NCI-H345 treated with DMSO at 0.1 percent for 48 hours (cell line): Measurements from ENCODE around the gene HADHB.
"Not testable (repeated sequence)": the region's sequence is repeated elsewhere in the genome, so short reads cannot be mapped to it uniquely, and the experiment has no call there.

Experiments used
- DNase-seq: peaks from one replicate; lab custom pipeline; 2025; ENCODE audit not compliant: unreplicated experiment; lab: John Stamatoyannopoulos, UW

HADHB gene

DNA sequence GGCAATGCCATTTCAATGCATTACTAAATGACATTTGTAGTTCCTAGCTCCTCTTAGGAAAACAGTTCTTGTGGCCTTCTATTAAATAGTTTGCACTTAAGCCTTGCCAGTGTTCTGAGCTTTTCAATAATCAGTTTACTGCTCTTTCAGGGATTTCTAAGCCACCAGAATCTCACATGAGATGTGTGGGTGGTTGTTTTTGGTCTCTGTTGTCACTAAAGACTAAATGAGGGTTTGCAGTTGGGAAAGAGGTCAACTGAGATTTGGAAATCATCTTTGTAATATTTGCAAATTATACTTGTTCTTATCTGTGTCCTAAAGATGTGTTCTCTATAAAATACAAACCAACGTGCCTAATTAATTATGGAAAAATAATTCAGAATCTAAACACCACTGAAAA is 45.3 kb downstream of the HADHB start:
- DNase-seq = no peak

DNA sequence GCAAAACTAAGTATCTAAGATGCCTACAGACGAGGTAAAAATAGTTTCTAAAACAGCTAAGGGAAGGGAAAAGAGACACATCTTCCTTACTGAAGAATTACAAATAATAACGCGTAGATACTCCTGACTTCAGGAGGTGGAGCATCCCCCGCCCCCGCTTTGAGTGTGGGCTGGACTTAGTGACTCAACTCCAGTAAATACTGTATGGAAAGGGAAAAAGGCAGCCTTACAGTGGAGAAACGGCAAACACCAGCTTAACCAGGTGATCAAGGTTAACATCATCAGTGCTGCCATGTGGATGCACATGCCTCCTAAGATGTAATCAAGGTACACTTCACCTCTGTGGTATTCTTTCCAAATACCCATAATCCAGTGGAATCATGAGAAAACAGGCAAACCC is 47.9 kb downstream of the HADHB start:
- no peak for DNase-seq

DNA sequence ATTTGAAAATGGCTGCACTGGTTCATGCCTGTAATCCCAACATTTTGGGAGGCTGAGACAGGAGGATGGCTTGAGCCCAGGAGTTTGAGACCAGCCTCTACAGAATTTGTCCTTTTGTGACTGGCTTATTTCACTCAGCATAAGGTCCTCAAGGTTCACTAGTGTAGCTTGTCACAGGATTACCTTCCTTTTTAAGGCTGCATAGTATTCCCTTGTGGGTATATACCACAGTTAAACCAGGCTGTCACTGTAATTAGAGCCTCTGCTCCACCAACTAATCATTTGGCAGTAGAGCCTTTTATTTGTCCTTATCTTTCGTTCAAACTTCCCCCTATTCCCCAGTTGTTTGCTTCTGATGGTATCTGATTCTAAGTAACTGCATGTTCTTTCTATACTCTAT is 50.8 kb downstream of the HADHB start:
- no peak for DNase-seq

DNA sequence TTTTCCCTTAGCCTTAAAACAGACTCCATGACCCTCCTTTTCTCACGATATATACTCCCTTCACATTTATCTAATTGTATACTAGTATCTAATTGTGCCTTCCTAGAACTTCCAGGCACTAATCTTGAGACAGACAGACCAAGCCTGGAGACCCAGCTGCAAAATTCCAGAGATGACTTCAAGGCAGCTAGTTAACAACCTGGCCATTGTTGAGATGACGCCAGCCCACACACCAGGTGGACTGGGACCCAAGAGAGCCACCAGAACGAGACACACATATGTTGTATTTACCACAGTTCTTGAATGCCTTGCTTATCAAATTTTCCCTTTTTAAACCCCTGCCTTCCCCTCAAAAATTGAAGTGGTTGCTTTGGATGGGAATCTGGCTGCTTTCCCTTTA is 52.3 kb downstream of the HADHB start:
- DNase-seq = no peak

DNA sequence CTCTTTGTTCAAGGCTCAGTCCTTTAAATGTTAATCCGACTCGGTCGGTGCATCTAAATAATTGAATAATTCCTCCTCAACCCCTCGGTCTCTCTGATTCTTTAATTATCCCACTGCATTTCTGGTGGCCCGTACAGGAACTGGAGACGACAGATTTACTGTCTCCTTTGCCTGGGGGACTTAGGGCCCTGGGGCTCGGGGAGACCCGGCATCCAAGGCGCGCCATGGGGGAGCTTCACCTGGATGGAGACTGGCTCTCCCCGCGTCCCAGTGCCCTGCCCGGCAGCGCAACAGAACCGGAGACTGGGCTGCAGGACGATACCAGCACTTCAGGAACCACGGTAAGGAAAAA is 53.5 kb downstream of the HADHB start:
- no peak for DNase-seq

GRCh38 chr2:26298638-26299393 is 54.1 kb downstream of the HADHB start:
- DNase-seq = no peak

DNA sequence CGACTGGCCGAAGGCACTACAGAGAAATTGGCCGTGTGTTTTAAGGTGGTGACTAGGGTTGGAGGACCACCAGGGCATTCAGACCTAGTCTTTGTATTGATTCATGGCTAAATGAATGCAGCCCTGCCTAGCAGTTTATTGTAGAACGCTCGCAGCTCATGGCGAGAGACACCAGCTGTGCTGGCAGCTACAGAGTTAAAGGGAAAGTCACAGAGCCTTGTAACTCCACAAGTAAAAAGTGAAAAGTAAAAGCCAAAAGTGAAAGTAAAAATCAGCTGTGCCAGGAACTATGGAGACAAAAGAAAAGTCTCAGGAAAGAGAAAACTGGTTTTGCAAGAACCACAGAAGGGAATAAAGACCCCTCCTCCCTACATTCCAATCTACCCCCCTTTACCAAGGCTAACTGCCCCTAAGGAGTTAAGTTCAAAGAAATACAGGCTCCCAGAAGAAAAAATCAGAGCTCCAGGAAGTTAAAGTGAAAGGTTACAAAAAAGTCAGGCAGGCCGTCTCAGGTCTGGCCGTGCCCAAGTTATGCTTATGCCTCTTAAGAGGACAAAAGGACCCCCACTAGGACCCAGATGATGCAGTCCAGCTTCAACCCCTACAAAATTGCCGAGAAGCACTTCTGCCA is 54.8 kb downstream of the HADHB start:
- no peak for DNase-seq

DNA sequence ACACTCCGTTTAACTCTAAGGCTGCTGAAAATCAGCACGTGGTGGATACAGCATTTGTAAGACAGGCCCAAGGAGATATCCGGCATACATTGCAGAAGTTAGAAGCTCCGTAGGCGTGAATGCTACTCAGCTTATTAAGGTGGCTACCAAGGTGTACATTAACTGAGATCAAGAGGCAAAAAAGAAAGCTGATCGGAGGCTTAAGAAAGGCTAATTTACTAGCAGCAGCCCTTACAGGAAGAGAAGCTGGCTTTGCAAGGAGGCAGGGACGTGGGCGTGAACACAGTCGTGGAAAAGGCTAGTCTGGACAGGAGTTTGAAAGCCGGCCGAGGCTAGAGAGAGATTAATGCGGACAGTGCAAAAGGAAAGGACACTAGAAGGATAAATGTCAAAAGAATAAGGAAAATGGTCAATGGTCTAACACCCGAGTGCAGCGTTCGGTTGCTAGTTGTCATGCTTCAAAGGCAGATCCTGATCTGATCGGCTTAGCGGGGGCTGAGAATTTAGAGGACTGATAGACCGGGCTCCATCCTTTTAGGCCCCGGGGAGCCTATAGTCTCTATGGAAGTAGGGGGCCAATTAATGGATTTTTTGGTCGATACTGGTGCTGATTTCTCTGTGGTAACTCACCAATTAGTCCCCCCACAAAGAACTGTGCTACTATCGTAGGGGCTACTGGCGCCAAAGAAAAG is 55.6 kb downstream of the HADHB start:
- no peak for DNase-seq

DNA sequence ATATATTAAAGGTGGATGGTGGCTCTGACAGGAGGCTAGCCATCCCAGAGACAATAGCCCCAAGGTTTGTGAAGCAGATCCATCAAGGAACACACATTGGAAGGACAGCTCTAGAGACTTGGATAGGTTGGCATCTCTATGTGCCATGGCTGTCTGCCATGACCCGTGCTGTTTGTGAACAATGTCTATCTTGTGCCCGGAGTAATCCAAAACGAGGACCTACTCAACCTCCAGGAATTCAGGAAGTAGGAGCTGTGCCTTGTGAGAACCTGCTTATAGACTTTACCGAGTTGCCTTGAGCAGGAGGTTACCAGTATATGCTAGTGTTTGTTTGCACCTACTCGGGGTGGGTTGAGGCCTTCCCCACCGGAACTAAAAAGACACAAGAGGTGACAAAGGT is 58.1 kb downstream of the HADHB start:
- DNase-seq = no peak

GRCh38 chr2:26305094-26305493 is 60.4 kb downstream of the HADHB start:
- DNase-seq = not testable (repeated sequence)

- no peak for DNase-seq
These were observed 60.8 kb downstream of the HADHB start for GRCh38 chr2:26305540-26305939.

DNA sequence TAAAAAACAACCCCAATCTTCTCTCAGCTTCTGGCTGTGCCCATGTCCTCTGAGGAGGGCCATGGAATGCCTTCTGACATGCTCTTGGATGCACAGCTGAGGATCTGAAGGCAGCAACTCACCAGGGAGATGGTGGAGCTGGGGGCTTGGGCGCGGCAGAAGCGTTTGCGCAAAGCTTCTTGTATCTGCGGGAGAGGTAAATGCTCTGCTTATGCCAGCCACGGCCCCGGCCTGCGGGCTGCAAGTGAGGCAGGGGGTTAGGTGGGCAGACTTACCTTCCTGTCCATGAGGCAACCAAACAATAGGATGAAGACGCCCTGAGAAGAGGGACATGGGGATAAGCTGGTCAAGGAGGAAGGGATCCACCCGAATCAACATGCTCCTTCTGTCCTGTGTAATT is 65.2 kb downstream of the HADHB start:
- DNase-seq = no peak

DNA sequence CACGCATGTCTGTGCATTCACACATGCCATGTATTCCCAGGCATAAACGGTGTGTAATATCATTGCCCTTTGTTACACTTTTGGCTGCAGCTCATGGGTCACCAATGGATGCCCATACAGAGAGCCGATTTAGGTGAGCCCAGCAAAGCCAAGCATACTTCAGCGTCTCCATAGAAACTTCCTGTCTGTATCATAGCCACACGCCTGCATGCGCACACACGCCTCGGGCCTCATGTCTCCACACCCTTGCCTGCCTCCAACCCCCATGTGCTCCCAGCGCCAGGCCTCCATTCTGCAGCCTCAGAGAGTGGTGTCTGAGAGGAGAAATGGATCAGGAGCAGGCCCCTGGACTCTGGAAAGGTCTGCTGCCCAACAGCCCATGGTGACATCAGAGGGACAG is 67.7 kb downstream of the HADHB start:
- no peak for DNase-seq

DNA sequence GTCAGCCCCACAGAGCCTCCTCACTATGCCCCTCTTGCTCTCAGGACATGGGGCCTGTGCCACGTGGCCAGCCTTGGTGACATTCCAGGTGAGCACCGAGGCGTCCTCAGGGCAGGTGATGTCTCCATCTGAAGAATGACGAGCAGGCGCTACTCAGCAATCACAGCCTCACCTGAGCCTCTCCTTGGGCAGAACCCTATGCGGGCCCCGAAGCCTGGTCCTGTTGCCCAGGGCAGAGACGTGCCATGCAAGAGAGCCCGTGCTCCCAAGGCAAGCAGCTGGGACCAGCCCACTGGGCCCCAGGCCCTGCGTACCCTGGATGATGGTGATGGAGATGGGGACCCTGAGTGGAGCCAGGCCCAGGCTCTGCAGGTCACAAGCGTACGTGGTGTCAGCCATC is 68.7 kb downstream of the HADHB start:
- no peak for DNase-seq

DNA sequence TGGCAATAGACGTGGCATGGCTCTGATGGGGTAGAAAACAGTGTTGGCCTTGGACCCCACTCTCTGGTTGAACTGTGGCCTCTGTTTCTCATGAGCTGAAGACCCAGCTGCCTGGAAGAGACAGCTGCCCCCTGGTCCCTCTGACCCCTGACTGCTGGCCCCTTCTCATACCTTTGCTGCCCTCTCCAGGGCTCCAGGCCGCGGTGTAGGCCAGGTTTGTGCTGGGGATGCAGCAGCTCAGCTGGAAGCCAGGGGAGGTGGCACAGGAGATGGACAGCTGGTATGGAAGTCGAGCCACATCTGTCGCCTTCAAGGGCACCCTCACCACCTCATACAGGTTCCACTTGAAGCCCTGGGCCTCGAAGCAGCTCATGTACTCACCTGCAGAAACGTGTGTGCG is 69.5 kb downstream of the HADHB start:
- DNase-seq = no peak

DNA sequence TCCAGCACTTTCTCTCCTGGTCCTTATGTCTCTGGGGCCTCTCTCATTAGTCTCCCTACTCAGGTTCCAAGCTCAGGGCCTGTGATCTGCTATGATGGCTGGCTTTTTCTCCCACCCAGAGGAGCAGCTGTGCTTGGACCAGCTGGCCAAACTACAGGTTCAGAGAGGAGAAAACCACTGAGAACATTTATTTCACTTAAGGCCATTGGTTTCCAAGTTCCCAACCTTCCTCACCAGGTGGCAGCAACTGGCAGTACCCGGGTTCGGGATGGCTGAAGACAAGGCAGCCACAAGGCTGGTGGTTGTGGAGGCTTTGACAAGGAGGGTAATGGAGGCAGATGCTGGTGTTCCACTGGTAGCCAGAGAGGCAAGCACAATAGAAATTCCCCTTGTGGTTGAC is 71.3 kb downstream of the HADHB start:
- no peak for DNase-seq

- no peak for DNase-seq
These were observed 72.1 kb downstream of the HADHB start for GRCh38 chr2:26316845-26317244.

GRCh38 chr2:26317377-26318105 is 72.8 kb downstream of the HADHB start:
- no peak for DNase-seq

DNA sequence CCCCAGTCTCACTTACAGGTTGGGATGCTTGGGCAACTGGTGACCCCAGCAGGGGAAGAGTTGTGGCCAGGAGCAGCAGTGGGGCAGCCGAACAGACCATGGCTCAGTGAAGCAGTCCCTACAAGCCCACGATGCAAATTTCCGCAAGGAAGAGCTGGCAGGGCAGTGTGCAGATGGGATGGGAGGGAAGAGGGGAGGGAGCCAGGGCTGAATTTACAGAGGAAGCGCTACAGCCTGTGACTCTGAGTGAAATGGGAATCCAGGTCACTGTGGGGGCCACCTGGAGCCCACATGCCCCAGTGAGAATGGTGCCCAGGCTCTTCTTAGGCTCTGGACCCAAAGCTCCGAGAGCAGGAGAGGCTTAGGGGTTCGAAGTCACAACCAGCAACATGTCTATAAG is 74.2 kb downstream of the HADHB start:
- no peak for DNase-seq

DNA sequence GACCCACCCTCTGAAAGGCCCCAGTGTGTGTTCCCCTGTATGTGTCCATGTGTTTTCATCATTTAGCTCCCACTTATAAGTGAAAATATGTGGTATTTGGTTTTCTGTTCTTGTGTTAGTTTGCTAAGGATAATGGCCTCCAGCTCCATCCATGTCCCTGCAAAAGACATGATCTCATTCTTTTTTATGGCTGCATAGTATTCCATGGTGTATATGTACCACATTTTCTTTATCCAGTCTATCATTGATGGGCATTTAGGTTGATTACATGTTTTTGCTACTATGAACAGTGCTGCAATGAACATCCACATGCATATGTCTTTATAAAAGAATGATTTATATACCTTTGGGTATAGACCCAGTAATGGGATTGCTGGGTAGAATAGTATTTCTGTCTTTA is 79.7 kb downstream of the HADHB start:
- DNase-seq = not testable (repeated sequence)

DNA sequence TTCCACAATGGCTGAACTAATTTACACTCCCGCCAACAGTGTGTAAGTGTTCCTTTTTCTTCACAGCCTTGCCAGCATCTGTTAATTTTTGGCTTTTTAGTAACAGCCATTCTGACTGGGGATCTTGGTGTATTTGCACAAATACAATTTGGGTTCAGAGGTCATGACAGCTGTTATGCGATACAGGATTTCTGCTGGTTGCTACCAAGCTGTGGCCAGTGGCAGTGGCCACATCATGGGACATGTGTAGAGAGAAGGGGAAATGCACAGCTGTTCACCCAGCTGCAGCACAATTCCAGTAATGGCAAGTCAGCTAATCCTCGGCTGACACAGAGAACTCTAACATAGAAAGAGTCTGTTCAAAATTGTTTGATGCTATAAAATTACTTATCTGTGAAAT is 80.2 kb downstream of the HADHB start:
- DNase-seq = no peak

GRCh38 chr2:26325851-26326250 is 81.1 kb downstream of the HADHB start:
- no peak for DNase-seq
